GM21529 (cell line): ENCODE data around the gene CEP83.
"Not testable (repeated sequence)": the region's sequence is repeated elsewhere in the genome, so short reads cannot be mapped to it uniquely, and the experiment has no call there.

Source experiments
- ATAC-seq: cut with Tn5 transposase; IDR thresholded peaks from one replicate; pipeline ENCODE4 v1.9.1; 2021; ENCODE audit not compliant: unreplicated experiment

CEP83 gene

GRCh38 chr12:94459728-94460615 is at the start of gene CEP83:
CEP83 (minus strand) TSS chr12:94459867; CDS start chr12:94412490, 47,377 bp downstream.
- ATAC-seq = peak; percentile 97

- ATAC-seq = no peak
Measured at GRCh38 chr12:94509317-94509716, 49.6 kb upstream of the CEP83 start.

GRCh38 chr12:94507455-94507854 is 47.8 kb upstream of the CEP83 start:
- ATAC-seq = no peak

- no peak for ATAC-seq
Measured at GRCh38 chr12:94504386-94504785, 44.7 kb upstream of the CEP83 start.

GRCh38 chr12:94503619-94504018 is 44.0 kb upstream of the CEP83 start:
- ATAC-seq = no peak

- ATAC-seq = no peak
Measured at GRCh38 chr12:94500831-94501567, 41.3 kb upstream of the CEP83 start.

- no peak for ATAC-seq
Measured at GRCh38 chr12:94498698-94499097, 39.0 kb upstream of the CEP83 start.

- no peak for ATAC-seq
Measured at GRCh38 chr12:94498073-94498472, 38.4 kb upstream of the CEP83 start.

GRCh38 chr12:94495445-94496115 is 35.9 kb upstream of the CEP83 start:
- ATAC-seq = no peak

- ATAC-seq = no peak
Measured at GRCh38 chr12:94491489-94491888, 31.8 kb upstream of the CEP83 start.

- peak; percentile 99 for ATAC-seq
Measured at GRCh38 chr12:94488463-94488862, 28.8 kb upstream of the CEP83 start.

GRCh38 chr12:94481734-94482133 is 22.1 kb upstream of the CEP83 start:
- no peak for ATAC-seq

GRCh38 chr12:94469522-94469921 is 9.9 kb upstream of the CEP83 start:
- no peak for ATAC-seq

GRCh38 chr12:94460616-94460959 is 921 bp upstream of the CEP83 start:
- ATAC-seq = no peak

GRCh38 chr12:94458877-94459727 is 565 bp downstream of the CEP83 start:
- peak; percentile 42 for ATAC-seq

GRCh38 chr12:94457311-94457710 is 2.4 kb downstream of the CEP83 start:
- ATAC-seq = no peak

- not testable (repeated sequence) for ATAC-seq
Measured at GRCh38 chr12:94454318-94454717, 5.3 kb downstream of the CEP83 start.

- no peak for ATAC-seq
Measured at GRCh38 chr12:94445662-94446061, 14.0 kb downstream of the CEP83 start.

GRCh38 chr12:94437303-94437702 is 22.4 kb downstream of the CEP83 start:
- ATAC-seq = no peak

- ATAC-seq = no peak
Measured at GRCh38 chr12:94435511-94435927, 24.1 kb downstream of the CEP83 start.

- ATAC-seq = no peak
Measured at GRCh38 chr12:94434171-94434570, 25.5 kb downstream of the CEP83 start.
